Caco-2 (cell line): ENCODE data around the gene CDH1. TPM values are rescaled to one million over a fixed set of nuclear protein-coding genes. Genes with fewer than 3 reads are reported as not detected.

Experiments used
- BruUV-seq: library from RNA; stranded (reverse); fragments of 400-500 nt; replicated peaks from 2 replicates; lab custom pipeline; 2021; lab: Mats Ljungman, UMichigan
- CTCF ChIA-PET: fragments of 300-600 bp; sonication (Branson Sonifier 250); formaldehyde crosslinking; loops from one replicate; lab custom pipeline; 2022; ENCODE audit warnings: antibody characterized with exemption; lab: Charles Lee
- POLR2A ChIA-PET: fragments of 300-600 bp; sonication (Branson Sonifier 250); formaldehyde crosslinking; loops from one replicate; lab custom pipeline; 2022; ENCODE audit warnings: antibody characterized with exemption; lab: Charles Lee
- DNase-seq, 2 experiments: peaks; one replicate each; pipeline versions ENCODE4 v3.0.0 to v3.0.0-alpha.2; 2020 to 2022
- H3K27me3 ChIP-seq: replicated peaks from 2 replicates; pipeline ENCODE4 v1.6.0; 2011; ENCODE audit warnings: low read length; ENCODE audit not compliant: control insufficient read depth, insufficient read depth
- H3K36me3 ChIP-seq: 2 replicates; pipeline ENCODE4 v1.5.1; 2011; ENCODE audit warnings: low read length; ENCODE audit not compliant: control insufficient read depth, insufficient read depth
- H3K4me1 ChIP-seq: fragments of 250-450 bp; sonication (Bioruptor Pico); 2 replicates; pipeline ENCODE4 v1.5.1; 2020; ENCODE audit warnings: mild to moderate bottlenecking
- H3K4me3 ChIP-seq: 2 replicates; pipeline ENCODE4 v1.5.1; 2011; ENCODE audit warnings: low read depth, mild to moderate bottlenecking, control low read depth, low read length
- H3K9me3 ChIP-seq: fragments of 250-450 bp; sonication (Bioruptor Pico); 2 replicates; pipeline ENCODE4 v1.5.1; 2020; ENCODE audit warnings: mild to moderate bottlenecking, moderate library complexity
- H3K27ac Mint-ChIP-seq: one replicate; pipeline ENCODE4 v1.8.0; 2022; ENCODE audit warnings: mixed read lengths; ENCODE audit not compliant: unreplicated experiment
- H3K27me3 Mint-ChIP-seq: one replicate; pipeline ENCODE4 v1.8.0; 2022; ENCODE audit warnings: mixed read lengths; ENCODE audit not compliant: insufficient read depth, unreplicated experiment
- H3K36me3 Mint-ChIP-seq: one replicate; pipeline ENCODE4 v1.8.0; 2022; ENCODE audit warnings: mild to moderate bottlenecking, mixed read lengths; ENCODE audit not compliant: insufficient read depth, unreplicated experiment
- H3K4me1 Mint-ChIP-seq: one replicate; pipeline ENCODE4 v1.8.0; 2022; ENCODE audit warnings: low read depth, mixed read lengths; ENCODE audit not compliant: unreplicated experiment
- H3K4me3 Mint-ChIP-seq: one replicate; pipeline ENCODE4 v1.8.0; 2022; ENCODE audit warnings: mild to moderate bottlenecking, moderate library complexity, mixed read lengths; ENCODE audit not compliant: unreplicated experiment
- H3K9me3 Mint-ChIP-seq: one replicate; pipeline ENCODE4 v1.8.0; 2022; ENCODE audit warnings: mixed read lengths; ENCODE audit not compliant: unreplicated experiment
- CTCF ChIP-seq, 2 experiments: fragments of 200-600 bp in 1 of 2; IDR thresholded peaks; 1 replicate in 1 of 2; 2 replicates in 1 of 2; pipeline versions ENCODE4 v1.5.1 to v1.8.0; 2011 to 2022; ENCODE audit warnings: antibody characterized with exemption in 1 of 2, control low read depth in 1 of 2, inconsistent platforms in 1 of 2, low read depth in 1 of 2, low read length in 1 of 2, mild to moderate bottlenecking in 1 of 2, moderate library complexity in 1 of 2; ENCODE audit not compliant: insufficient read depth in 1 of 2, severe bottlenecking in 1 of 2, unreplicated experiment in 1 of 2
- intact Hi-C: fragments of 100-400 bp; cut with micrococcal nuclease; formaldehyde crosslinking; loops from one replicate; pipeline ENCODE4 v1.10.0; 2022; ENCODE audit not compliant: unreplicated experiment
- total RNA-seq: library from RNA; stranded (reverse); gene quantifications from 2 replicates; pipeline ENCODE4 v1.2.3, GENCODE V29; 2022

CDH1 gene
- total RNA-seq, 1 experiment from 2014 or later: 783 TPM

GRCh38 chr16:68732042-68732680 lies 4.9 kb upstream of the CDH1 start:
- peak overlapping the region; percentile 62 for H3K4me3 Mint-ChIP-seq
- Histone ChIP-seq H3K4me1 (peaks cover 34% of the 10 kb centered on the region), H3K27me3 (no peaks in the 10 kb centered on the region), H3K9me3 (no peaks in the 10 kb centered on the region), H3K36me3 (no peaks in the 10 kb centered on the region), H3K4me3 (no peak overlapping the region)
- CTCF ChIA-PET: interaction anchor here (0.6 to 1.2 kb wide), 3 partner anchors 11 to 26 kb away, joined by 3 read pairs; no protein-coding TSS in a partner anchor
- H3K4me1 Mint-ChIP-seq: peaks cover 34% of the 10 kb centered on the region
- peak in 1 of 2 experiments; percentile 1 for TF ChIP-seq CTCF (IDR thresholded peaks at IDR 0.05; ENCODE audit: insufficient read depth in 1 of 2, low read depth in 1 of 2, low read length in 1 of 2, severe bottlenecking in 1 of 2, unreplicated experiment in 1 of 2)
- POLR2A ChIA-PET: interaction anchor here (0.5 to 0.6 kb wide), 2 partner anchors 44 to 79 kb away, joined by 3 to 4 read pairs; no protein-coding TSS in a partner anchor
- H3K27ac Mint-ChIP-seq: peak overlapping the region; percentile 94
- no peaks in the 10 kb centered on the region for H3K27me3 Mint-ChIP-seq
- H3K9me3 Mint-ChIP-seq: no peaks in the 10 kb centered on the region
- no TSS peak for BruUV-seq
- H3K36me3 Mint-ChIP-seq: peaks cover 32% of the 10 kb centered on the region
- peak; percentile 93 to 97 for DNase-seq
- intact Hi-C loops: loop anchor here (1.0 kb wide), 1 partner anchor 28 kb away; no protein-coding TSS in a partner anchor

- ChIA-PET CTCF (interaction anchor here (0.6 to 1.2 kb wide), 3 partner anchors 10 to 27 kb away, joined by 3 read pairs; no protein-coding TSS in a partner anchor), POLR2A (interaction anchor here (0.5 to 0.6 kb wide), 2 partner anchors 44 to 78 kb away, joined by 3 to 4 read pairs; no protein-coding TSS in a partner anchor)
- BruUV-seq: no TSS peak
- TF ChIP-seq CTCF (IDR thresholded peaks at IDR 0.05; ENCODE audit: insufficient read depth in 1 of 2, low read depth in 1 of 2, low read length in 1 of 2, severe bottlenecking in 1 of 2, unreplicated experiment in 1 of 2): no peak
- DNase-seq: no peak
- Mint-ChIP-seq H3K27ac (peak overlapping the region; percentile 94), H3K27me3 (no peaks in the 10 kb centered on the region), H3K4me1 (peaks cover 30% of the 10 kb centered on the region), H3K36me3 (peaks cover 37% of the 10 kb centered on the region), H3K4me3 (peak overlapping the region; percentile 62), H3K9me3 (no peaks in the 10 kb centered on the region)
- H3K27me3 ChIP-seq: no peaks in the 10 kb centered on the region
- peaks cover 34% of the 10 kb centered on the region for H3K4me1 ChIP-seq
- no peak overlapping the region for H3K4me3 ChIP-seq
- H3K9me3 ChIP-seq: no peaks in the 10 kb centered on the region
- no peaks in the 10 kb centered on the region for H3K36me3 ChIP-seq
- intact Hi-C loops: loop anchor here (1.0 kb wide), 1 partner anchor 29 kb away; no protein-coding TSS in a partner anchor
Observed at GRCh38 chr16:68732741-68733399, 4.2 kb upstream of the CDH1 start.

GRCh38 chr16:68733570-68733969 lies 3.5 kb upstream of the CDH1 start:
- Mint-ChIP-seq H3K4me3 (peak overlapping the region; percentile 11), H3K9me3 (no peaks in the 10 kb centered on the region), H3K36me3 (peaks cover 44% of the 10 kb centered on the region), H3K27ac (peak overlapping the region; percentile 94), H3K4me1 (peaks cover 26% of the 10 kb centered on the region), H3K27me3 (no peaks in the 10 kb centered on the region)
- H3K4me3 ChIP-seq: no peak overlapping the region
- no peaks in the 10 kb centered on the region for H3K36me3 ChIP-seq
- H3K4me1 ChIP-seq: peaks cover 34% of the 10 kb centered on the region
- BruUV-seq: no TSS peak
- CTCF ChIA-PET: no interaction called here
- POLR2A ChIA-PET: no interaction called here
- TF ChIP-seq CTCF (IDR thresholded peaks at IDR 0.05; ENCODE audit: insufficient read depth in 1 of 2, low read depth in 1 of 2, low read length in 1 of 2, severe bottlenecking in 1 of 2, unreplicated experiment in 1 of 2): no peak
- peak in 1 of 2 experiments; percentile 53 for DNase-seq
- no peaks in the 10 kb centered on the region for H3K27me3 ChIP-seq
- intact Hi-C loops: no loop called here
- H3K9me3 ChIP-seq: no peaks in the 10 kb centered on the region
